ENCODE measurements around the gene FBRS. TPM values are rescaled to one million over a fixed set of nuclear protein-coding genes. Genes with fewer than 3 reads are reported as not detected.
A peak's percentile ranks its signal among the peaks of the same experiment; 100 is the strongest.

Gene FBRS
- total and polyA plus RNA-seq, 2 donors (not counting 3 experiments of a cell fraction or from before 2014, with no cell fraction given): 15.5 to 68.6 TPM

- Histone ChIP-seq H4K20me1 (replicated peaks; ENCODE audit: control insufficient read depth, extremely low read depth, insufficient read depth, low read length) (no peaks in the 10 kb centered on the region), H3K4me2 (ENCODE audit: insufficient read depth, low read length) (peak overlapping the region; percentile 66), H3K36me3 (ENCODE audit: control insufficient read depth in 2 of 2, extremely low read depth in 1 of 2, insufficient read depth in 2 of 2, low read length in 2 of 2) (peaks cover 0 to 14% of the 10 kb centered on the region in 2 experiments), H3K9ac (replicated peaks; ENCODE audit: extremely low read depth, insufficient read depth, low read length) (peak overlapping the region; percentile 95), H3K9me3 (replicated peaks; ENCODE audit: control insufficient read depth, insufficient read depth, low read length) (no peaks in the 10 kb centered on the region), H3K27ac (ENCODE audit: insufficient read depth, low read depth, low read length) (peak overlapping the region; percentile 79), H2AFZ (ENCODE audit: low read depth, low read length) (peak overlapping the region; percentile 80), H3K79me2 (ENCODE audit: control insufficient read depth, insufficient read depth, low read length) (peaks cover 2% of the 10 kb centered on the region), H3K9me1 (replicated peaks; ENCODE audit: control insufficient read depth, extremely low read depth, insufficient read depth, low read length) (no peaks in the 10 kb centered on the region), H3K4me1 (ENCODE audit: control insufficient read depth, extremely low read depth, insufficient read depth, low read length) (peaks cover 4% of the 10 kb centered on the region), H3K4me3 (replicated peaks in 1 of 3; ENCODE audit: insufficient read depth in 1 of 3, low read depth in 1 of 3, low read length in 3 of 3) (peak overlapping the region; percentile 29 to 77 (median 70)), H3K27me3 (ENCODE audit: control insufficient read depth in 2 of 2, insufficient read depth in 2 of 2, low read length in 2 of 2) (no peaks in the 10 kb centered on the region)
- ChIA-PET POLR2A (interaction anchor here (0.5 to 1.6 kb wide), 4 partner anchors 10 to 835 kb away, joined by 3 to 5 read pairs (median 4); no protein-coding TSS in a partner anchor), CTCF (interaction anchor here (0.6 to 4.4 kb wide), 9 partner anchors 11 to 179 kb away, joined by 3 to 47 read pairs (median 6); partner anchors contain the start of gene DCTPP1)
- intact Hi-C loops (cut with micrococcal nuclease) (no loop called here), dilution Hi-C loops (cut with MboI; ENCODE audit: extremely low pct_ligation_motif_present, low sequenced_read_pairs) (no loop called here)
- peak; percentile 48 for DNase-seq (ENCODE audit: low read depth, low spot score)
- TF ChIP-seq MAX (IDR thresholded peaks at IDR 0.05; ENCODE audit: insufficient read depth, insufficient read length) (no peak), JUN (IDR thresholded peaks at IDR 0.05; ENCODE audit: borderline replicate concordance, insufficient read depth, insufficient read length, low read depth) (no peak), FOS (IDR thresholded peaks at IDR 0.05; ENCODE audit: borderline replicate concordance, insufficient read depth, low read length) (no peak), EZH2 (IDR thresholded peaks at IDR 0.05; ENCODE audit: borderline replicate concordance, low read depth, low read length, severe bottlenecking) (no peak), MYC (IDR thresholded peaks at IDR 0.05; ENCODE audit: low read depth, low read length) (no peak), POLR2A (IDR thresholded peaks at IDR 0.05; ENCODE audit: low read depth, low read length) (no peak), POLR2AphosphoS5 (IDR thresholded peaks at IDR 0.05; ENCODE audit: insufficient read depth, low read depth, low read length) (no peak), GATA2 (IDR thresholded peaks at IDR 0.05; ENCODE audit: insufficient read depth, insufficient read length, low read depth, low read length) (no peak), CTCF (IDR thresholded peaks at IDR 0.05; ENCODE audit: extremely low read depth in 1 of 2, insufficient read depth in 1 of 2, low read depth in 1 of 2, low read length in 2 of 2) (no peak)
- peak; percentile 69 for FAIRE-seq
- no TSS peak for BruUV-seq (replicated peaks)
These were observed 49.0 kb upstream of the FBRS start for GRCh38 chr16:30609002-30609925.

Measured in endothelial cell of umbilical vein (primary cell).